ENCODE measurements around the gene WNT11.

WNT11 gene

GRCh38 chr11:76217653-76218160, 11.4 kb upstream of the WNT11 start:
- peak; percentile 94 for DNase-seq

DNA sequence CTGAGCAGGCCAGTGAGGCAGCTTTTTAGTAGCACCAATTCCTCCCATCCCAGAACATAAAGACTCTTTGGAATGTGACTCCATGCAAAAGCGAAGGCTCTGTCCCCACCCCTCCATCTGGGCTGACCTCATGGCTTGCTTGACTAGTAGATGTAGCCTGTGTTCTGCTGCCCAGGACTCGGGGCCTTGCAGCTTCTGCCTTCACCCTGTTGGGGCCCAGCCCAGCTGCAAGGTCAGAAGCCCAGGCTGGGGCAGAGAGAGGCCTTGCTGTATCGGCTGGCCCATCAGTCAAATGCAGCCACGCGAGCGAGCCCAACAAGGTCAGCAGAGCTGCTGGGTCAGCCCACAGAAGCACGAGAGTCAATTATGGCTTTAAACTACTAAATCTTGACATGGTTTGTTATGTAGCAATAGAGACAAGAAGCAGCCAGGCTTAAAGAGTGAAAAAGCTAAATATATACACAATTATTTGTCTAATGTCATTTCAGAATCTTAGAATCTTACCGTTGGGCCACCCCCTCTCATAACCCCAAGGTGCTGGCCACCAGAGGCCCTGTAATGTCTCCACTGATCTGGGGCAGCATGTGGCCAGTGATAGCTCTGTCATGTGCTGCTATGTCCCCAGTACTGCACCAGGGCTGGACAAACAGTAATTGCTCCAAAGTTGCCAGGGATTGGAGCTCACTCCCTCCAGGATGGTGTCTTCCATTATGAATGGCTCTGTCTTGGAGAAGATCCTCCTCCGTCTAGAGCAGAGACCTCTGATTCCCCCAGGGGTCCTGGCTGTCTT, 10.4 kb upstream of the WNT11 start:
- DNase-seq: peak; percentile 57

GRCh38 chr11:76215941-76216340, 9.6 kb upstream of the WNT11 start:
- DNase-seq: peak; percentile 57

DNA sequence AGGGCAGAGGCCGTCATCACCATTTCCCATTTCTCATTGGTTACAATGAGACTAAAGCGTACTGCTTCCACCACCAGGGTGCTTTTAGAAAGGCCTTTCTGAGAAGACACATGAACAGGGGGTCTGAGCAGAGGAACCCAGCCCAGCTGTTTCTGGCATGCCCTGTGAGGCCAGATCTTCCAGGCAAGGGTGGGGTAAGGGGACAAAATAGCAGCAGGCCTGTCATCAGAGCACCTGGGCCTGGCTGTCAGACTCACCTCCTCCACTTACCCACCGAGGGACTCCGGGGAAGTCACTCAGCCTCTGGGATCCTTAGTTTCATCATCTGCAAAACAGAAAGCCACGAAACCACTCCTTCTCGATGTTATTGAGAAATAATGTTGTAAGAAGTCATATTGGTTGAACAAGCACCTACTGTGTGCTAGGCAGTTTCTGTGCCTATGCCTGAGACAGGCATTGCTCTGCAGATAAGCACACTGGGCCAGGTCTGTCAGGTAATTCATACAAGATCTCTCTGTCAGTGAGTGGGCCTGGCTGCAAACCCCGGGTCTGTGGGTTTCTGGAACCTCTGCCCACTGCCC, 8.8 kb upstream of the WNT11 start:
- DNase-seq: no peak

DNA sequence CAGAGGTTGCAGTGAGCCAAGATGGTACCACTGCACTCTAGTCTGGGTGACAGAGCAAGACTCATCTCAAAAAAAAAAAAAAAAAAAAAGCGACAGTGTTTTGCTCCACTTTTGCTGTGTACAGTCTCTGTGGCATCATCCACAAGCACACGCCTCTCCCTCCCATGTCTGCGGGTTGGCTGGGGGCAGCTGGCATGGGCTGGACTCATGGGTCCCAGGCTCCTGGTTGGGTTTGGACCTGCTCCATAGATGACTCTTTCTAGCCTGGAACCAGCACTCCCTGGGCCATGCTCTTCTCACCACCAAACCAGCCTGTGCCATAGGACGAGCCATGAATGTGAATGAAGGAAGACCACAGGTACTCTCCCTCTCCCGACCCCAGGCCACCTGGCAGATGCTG, 7.9 kb upstream of the WNT11 start:
- DNase-seq: no peak

DNA sequence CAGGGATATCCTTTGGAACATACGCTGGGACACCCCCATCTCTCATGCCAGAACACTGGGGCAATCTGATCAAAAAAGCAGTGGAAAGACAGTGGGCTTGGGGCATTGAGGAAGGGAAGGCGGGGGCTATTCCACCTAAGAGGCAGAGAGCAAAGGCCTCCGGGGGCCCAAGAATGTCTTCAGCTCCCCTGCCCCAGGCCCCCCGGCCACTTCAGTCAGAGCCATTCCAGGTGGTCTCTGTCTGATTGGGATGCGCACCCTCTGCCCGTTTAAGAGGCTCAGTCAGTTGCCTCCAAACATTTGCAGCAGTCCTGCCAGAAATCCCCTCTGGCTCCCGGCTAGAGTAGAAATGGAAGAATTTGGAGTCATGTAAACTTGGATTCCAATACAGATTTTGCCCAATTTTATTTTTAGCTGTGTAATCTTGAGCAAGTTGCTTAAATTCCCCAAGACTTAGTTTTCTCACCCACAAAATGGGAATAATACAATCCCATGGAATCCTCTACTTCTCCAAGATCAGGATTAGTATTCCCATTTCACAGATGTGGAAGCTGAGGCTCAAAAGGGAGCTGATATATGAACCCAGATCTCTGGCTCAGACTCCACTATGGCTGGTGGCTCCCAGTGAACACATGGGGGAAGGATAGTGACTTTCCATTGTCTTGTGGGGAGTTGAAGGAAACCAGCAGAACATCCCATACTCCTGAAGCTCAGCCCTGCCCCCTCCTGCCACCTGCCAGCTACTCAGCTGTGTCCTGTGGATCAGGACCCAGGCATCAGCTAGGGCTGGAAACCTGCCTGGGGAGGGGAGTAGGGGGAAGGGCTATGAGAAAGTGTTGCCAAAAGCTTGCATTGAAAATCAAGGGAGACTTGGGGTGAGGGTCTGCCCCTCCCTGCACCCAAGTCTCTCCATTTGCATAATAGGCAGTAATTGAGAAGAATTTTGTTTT, 6.1 kb upstream of the WNT11 start:
- DNase-seq: peak; percentile 67

DNA sequence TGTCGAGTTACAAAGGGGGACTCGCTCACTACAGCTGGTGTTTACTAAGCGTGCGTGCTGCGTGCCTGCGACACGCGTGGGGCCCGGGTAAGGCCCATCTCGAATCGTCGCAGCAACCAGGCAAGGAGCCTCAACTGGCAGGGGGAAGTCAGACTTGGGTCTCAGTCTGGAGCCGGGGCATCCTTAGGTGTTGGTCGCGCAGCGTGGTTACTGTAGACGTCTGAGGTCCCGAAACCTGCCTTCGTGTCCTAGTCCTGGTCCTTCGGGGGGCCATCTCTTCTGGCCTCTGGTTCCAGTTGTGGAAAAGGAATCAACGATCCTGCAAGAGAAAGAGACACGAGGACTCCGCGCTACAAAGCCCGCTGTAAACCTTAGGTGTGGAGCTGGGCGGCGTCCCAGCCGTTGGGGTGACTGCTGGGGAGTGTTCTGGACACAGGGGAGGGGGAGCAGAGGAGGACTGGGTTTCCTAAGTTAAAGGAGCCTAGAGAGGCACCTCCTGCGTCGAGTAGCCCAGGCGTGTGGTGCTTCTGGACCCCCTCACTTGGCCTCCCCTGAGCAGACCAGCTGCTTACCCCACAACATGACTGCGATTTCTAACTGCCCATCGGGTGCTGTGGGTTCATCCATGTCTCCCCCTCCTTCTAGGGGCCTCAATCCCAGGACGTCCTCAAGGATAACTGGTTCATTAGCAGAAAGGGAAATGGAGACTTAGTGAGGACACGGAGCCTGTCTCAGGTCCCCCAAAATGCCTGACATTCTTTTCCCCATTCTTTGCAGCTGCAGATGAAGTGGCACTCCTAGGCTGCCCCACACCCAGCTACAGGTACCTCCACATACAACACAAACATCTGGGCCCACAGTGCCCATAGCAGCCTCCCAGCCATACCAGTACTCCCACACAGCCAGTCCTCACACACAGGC, 4.9 kb upstream of the WNT11 start:
- DNase-seq: no peak

- DNase-seq: peak; percentile 92
These were observed 4.0 kb upstream of the WNT11 start for GRCh38 chr11:76209973-76210930.

- DNase-seq: peak; percentile 94
These were observed 3.2 kb upstream of the WNT11 start for GRCh38 chr11:76209375-76209972.

GRCh38 chr11:76208438-76209374, 2.4 kb upstream of the WNT11 start:
- peak; percentile 98 for DNase-seq

DNA sequence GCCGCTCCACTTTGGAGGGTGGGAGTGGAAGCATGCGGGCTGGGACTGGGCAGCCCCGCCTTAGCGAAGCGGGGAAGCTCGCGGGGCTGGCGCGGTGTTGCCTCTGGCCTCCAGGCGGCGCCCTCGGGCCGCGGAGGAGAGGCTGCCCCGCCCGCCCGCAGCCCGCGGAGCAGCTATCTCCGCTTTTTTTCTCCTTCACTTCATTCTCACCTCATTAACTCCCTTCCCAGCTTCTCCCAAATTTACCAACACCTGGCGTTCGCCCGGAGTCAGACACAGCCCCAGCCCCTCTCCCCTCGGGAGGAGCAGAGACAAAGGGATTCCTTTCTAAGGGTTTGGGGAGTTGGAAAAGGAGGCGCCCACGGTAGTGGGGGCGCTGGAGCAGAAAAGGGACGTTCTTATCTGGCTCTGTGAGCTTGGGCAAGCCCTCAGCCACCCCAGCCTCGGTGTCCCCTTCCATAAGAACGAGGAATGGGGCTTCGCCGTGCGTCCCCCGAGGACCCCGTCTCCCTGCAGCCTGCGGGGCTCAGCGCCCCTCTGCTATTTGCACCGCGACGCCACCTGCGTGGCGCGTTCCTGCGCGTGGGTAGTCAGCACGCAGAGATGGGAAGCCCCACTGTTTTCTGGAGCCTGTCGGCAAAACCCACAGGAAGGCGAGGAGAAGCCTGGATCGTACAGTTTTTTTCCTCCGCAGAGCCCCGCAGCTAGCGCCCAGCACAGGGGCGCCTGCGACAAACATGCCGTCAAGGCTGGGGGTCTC, 1.5 kb upstream of the WNT11 start:
- DNase-seq: peak; percentile 97

DNA sequence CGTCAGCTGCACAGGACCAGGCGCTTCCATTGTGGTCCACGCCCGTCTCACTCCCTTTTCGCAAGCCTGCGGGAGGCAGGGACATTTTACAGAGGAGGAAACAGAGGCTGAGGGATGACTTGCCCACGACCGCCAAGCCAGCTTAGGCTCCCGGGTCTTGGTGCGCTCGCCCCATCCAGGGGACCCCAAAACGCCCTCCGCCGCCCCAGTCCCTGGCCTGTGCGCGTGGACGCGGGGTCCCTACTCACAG, 300 bp downstream of the WNT11 start:
- no peak for DNase-seq

DNA sequence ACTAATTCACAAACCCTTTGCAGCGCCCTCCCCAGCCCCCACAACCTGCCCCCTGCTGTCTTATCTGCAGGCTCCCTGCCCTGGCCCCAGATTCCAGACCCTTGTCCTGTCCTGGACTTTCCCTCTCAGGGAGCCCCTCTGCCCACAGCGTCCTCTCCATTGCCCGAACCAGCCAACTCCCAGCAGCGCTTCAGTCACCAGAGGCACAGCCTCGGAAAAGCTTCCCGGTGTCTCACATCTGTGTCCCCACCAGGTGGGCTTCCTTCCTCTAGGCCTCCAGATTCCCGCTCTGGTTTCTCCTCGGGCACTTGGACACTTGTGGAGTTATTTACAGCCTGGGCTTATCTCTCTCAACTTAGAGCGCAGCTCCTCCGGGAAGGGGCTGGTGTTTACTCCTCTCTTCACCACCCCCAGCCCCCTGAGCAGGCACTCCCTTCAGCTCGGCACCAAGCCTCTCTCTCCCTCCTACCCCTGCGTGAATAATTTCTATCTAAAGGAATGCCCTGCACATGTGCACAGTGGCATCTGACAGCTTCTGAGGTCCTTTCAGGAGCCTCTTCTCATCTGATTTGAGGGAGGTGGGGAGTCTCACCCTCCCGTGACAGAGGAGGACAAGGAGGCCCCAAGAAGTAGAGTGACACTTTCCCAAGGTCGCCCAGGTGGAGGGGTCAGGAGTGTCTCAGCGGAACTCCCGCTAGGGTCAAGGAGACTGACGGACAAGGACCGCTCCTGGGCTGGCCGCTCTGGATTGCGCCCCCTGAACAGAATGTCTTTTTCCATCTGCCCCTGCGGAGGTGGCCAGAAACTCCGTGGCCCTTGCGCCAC, 838 bp downstream of the WNT11 start:
- no peak for DNase-seq

GRCh38 chr11:76203937-76204336, 2.4 kb downstream of the WNT11 start:
- DNase-seq: no peak

DNA sequence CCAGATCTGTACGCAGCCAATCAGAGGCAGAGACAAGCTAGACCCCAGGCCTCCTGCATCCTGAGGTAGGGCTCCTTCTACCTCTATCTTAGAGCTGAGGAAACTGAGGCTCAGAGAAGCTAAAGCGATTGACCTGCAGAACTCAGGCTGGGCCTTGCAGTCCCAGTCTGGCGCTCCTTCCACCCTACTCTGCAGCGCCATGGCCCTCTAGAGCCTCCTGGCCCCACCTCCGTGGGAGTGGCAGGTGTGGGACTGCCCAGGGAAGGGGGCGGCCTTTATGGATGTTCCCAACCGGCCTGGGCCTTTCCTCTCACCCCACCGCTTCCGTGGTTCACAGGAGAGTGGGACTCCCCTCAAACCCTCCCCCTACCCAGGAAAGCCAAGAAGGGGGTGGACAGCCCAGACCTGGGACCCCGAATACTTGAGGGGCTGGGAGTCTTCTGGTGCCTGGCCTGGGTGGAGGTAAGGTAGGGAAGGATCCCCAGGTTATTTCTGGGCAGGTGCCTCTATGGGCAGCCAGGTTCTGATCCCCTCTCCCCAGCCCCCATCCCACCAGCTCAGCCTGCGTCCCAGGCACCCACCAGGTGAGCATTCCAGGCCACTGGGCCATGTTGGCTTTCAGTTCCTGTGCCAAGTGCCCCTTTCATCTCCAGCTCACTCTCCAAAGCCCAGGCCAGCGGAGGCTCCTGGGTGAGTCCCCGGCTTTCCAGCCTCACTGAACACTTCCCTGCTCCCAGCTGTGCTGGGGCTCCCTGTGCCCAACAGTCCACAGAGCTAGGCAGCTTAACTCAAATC, 3.0 kb downstream of the WNT11 start:
- peak; percentile 38 for DNase-seq

- no peak for DNase-seq
These were observed 4.5 kb downstream of the WNT11 start for GRCh38 chr11:76201672-76202412.
